Left lung (tissue), 10 donors: ENCODE results near the gene COX10. TPM values are rescaled to one million over a fixed set of nuclear protein-coding genes. Genes with fewer than 3 reads are reported as not detected.

Experiments used
- ATAC-seq: fragments of 200-7000 bp; cut with Tn5 transposase; one replicate; pipeline ENCODE4 v1.9.1; 2020; ENCODE audit warnings: moderate library complexity
- DNase-seq, 4 donors: peaks; one replicate each; pipeline ENCODE4 v3.0.0-alpha.2; 2013 to 2020
- H3K27ac ChIP-seq, 2 donors: fragments of 200-600 bp; sonication (generic) in 1 of 2; one replicate each; pipeline versions ENCODE4 v1.5.0 to v1.8.0; 2020 to 2021
- H3K27me3 ChIP-seq, 2 donors: fragments of 200-600 bp; sonication (generic) in 1 of 2; one replicate each; pipeline versions ENCODE4 v1.5.0 to v1.8.0; 2020 to 2021
- H3K36me3 ChIP-seq, 2 donors: fragments of 200-600 bp; sonication (generic) in 1 of 2; one replicate each; pipeline versions ENCODE4 v1.5.0 to v1.8.0; 2020 to 2021
- H3K4me1 ChIP-seq, 2 donors: fragments of 200-600 bp; one replicate each; pipeline ENCODE4 v1.8.0; 2021
- H3K4me3 ChIP-seq, 2 donors: fragments of 200-600 bp; sonication (generic) in 1 of 2; one replicate each; pipeline versions ENCODE4 v1.5.0 to v1.8.0; 2020 to 2021; ENCODE audit warnings: mild to moderate bottlenecking in 1 of 2
- H3K9me3 ChIP-seq, 2 donors: fragments of 200-600 bp; sonication (generic) in 1 of 2; one replicate each; pipeline versions ENCODE4 v1.5.0 to v1.8.0; 2020 to 2021
- CTCF ChIP-seq, 2 donors: fragments of 200-600 bp; sonication (generic) in 1 of 2; IDR thresholded peaks; one replicate each; pipeline versions ENCODE4 v1.5.0 to v1.8.0; 2021; ENCODE audit warnings: antibody characterized with exemption in 2 of 2
- intact Hi-C, 2 donors: fragments of 100-400 bp; cut with DNase I; formaldehyde crosslinking; loops; one replicate each; pipeline versions ENCODE4 v1.11.2 to v1.14.2; 2022
- polyA plus RNA-seq, 6 donors: library from polyadenylated mRNA; unstranded; fragments of 120-200 nt; gene quantifications; one replicate each; pipeline ENCODE4 v1.2.1, GENCODE V29; 2013; ENCODE audit not compliant: insufficient read length in 6 of 6
- total RNA-seq, 2 donors: library from RNA; stranded (reverse); fragmentation: NEBNext Ultra II Directional; extraction: Animal tissue kit (Norgen Biotek cat#: 25700); gene quantifications; one replicate each; pipeline ENCODE4 v1.2.1, GENCODE V29; 2021
- donor health status: DM: no; HTN: yes; CAD: no.
- donor health status: DM: no; HTN: no; CAD: no.

Gene COX10
- total and polyA plus RNA-seq, 8 donors = 11.8 to 15.7 (median 12.4) TPM

GRCh38 chr17:14082848-14083247 lies 13.5 kb downstream of the COX10 start:
- peak in 1 of 4 donors; percentile 26 for DNase-seq
- no peak overlapping the region for H3K4me3 ChIP-seq
- intact Hi-C loops = no loop called here
- no peak for ATAC-seq
- TF ChIP-seq CTCF (IDR thresholded peaks at IDR 0.05) = no peak
- H3K9me3 ChIP-seq = no peaks in the 10 kb centered on the region
- H3K27me3 ChIP-seq = no peaks in the 10 kb centered on the region
- no peak overlapping the region for H3K27ac ChIP-seq
- H3K4me1 ChIP-seq = no peaks in the 10 kb centered on the region
- peaks cover 0 to 19% of the 10 kb centered on the region in 2 donors for H3K36me3 ChIP-seq

GRCh38 chr17:14084955-14085354 lies 15.7 kb downstream of the COX10 start:
- H3K9me3 ChIP-seq = no peaks in the 10 kb centered on the region
- no peak overlapping the region for H3K27ac ChIP-seq
- ATAC-seq (no peak), DNase-seq (no peak)
- H3K36me3 ChIP-seq = peaks cover 0 to 11% of the 10 kb centered on the region in 2 donors
- no peaks in the 10 kb centered on the region for H3K27me3 ChIP-seq
- intact Hi-C loops = no loop called here
- TF ChIP-seq CTCF (IDR thresholded peaks at IDR 0.05) = no peak
- H3K4me1 ChIP-seq = no peaks in the 10 kb centered on the region
- H3K4me3 ChIP-seq = no peak overlapping the region

- intact Hi-C loops = no loop called here
- no peaks in the 10 kb centered on the region for H3K4me1 ChIP-seq
- ATAC-seq (no peak), DNase-seq (no peak)
- no peak overlapping the region for H3K27ac ChIP-seq
- no peak overlapping the region for H3K4me3 ChIP-seq
- TF ChIP-seq CTCF (IDR thresholded peaks at IDR 0.05) = no peak
- H3K9me3 ChIP-seq = no peaks in the 10 kb centered on the region
- peaks cover 0 to 6% of the 10 kb centered on the region in 2 donors for H3K36me3 ChIP-seq
- H3K27me3 ChIP-seq = no peaks in the 10 kb centered on the region
Measured at GRCh38 chr17:14086189-14086588, 16.9 kb downstream of the COX10 start.

- Histone ChIP-seq H3K27ac (no peak overlapping the region), H3K4me1 (no peaks in the 10 kb centered on the region), H3K27me3 (no peaks in the 10 kb centered on the region), H3K36me3 (no peaks in the 10 kb centered on the region), H3K9me3 (no peaks in the 10 kb centered on the region), H3K4me3 (no peak overlapping the region)
- no peak for TF ChIP-seq CTCF (IDR thresholded peaks at IDR 0.05)
- no peak for DNase-seq
- ATAC-seq = no peak
- intact Hi-C loops = no loop called here
Measured at GRCh38 chr17:14089179-14089578, 19.9 kb downstream of the COX10 start.

- no peak for TF ChIP-seq CTCF (IDR thresholded peaks at IDR 0.05)
- Histone ChIP-seq H3K36me3 (no peaks in the 10 kb centered on the region), H3K27ac (no peak overlapping the region), H3K4me1 (peaks cover 0 to 11% of the 10 kb centered on the region in 2 donors), H3K27me3 (no peaks in the 10 kb centered on the region), H3K4me3 (no peak overlapping the region), H3K9me3 (no peaks in the 10 kb centered on the region)
- ATAC-seq = no peak
- DNase-seq = no peak
- intact Hi-C loops = no loop called here
Measured at GRCh38 chr17:14091367-14091766, 22.1 kb downstream of the COX10 start.
